HUES48 (cell line): ENCODE results near the gene UQCRQ.

Source experiments
- H3K27ac ChIP-seq: one replicate; pipeline ENCODE4 v1.7.0; 2013; ENCODE audit warnings: low read depth, low read length, inconsistent platforms
- H3K27me3 ChIP-seq: 2 replicates; pipeline ENCODE4 v1.6.1; 2013; ENCODE audit warnings: mild to moderate bottlenecking, low read length; ENCODE audit not compliant: control insufficient read depth, insufficient read depth
- H3K36me3 ChIP-seq: 2 replicates; pipeline ENCODE4 v1.6.1; 2013; ENCODE audit warnings: low read length; ENCODE audit not compliant: control insufficient read depth, insufficient read depth
- H3K4me1 ChIP-seq: 2 replicates; pipeline ENCODE4 v1.6.1; 2013; ENCODE audit warnings: mild to moderate bottlenecking, low read length; ENCODE audit not compliant: control insufficient read depth, insufficient read depth
- H3K4me3 ChIP-seq: 2 replicates; pipeline ENCODE4 v1.5.1; 2013; ENCODE audit warnings: mild to moderate bottlenecking, low read depth, low read length
- H3K9ac ChIP-seq: 2 replicates; pipeline ENCODE4 v1.6.1; 2013; ENCODE audit warnings: mild to moderate bottlenecking, low read depth, low read length, moderate library complexity
- H3K9me3 ChIP-seq: 2 replicates; pipeline ENCODE4 v1.6.1; 2013; ENCODE audit warnings: low read length; ENCODE audit not compliant: control insufficient read depth, insufficient read depth

UQCRQ gene

GRCh38 chr5:132916086-132916485, 49.6 kb downstream of the UQCRQ start:
- H3K36me3 ChIP-seq = peaks cover 38% of the 10 kb centered on the region

More at GRCh38 chr5:132916086-132916485, 49.6 kb downstream of the UQCRQ start:
- H3K9me3 ChIP-seq = no peaks in the 10 kb centered on the region
- H3K9ac ChIP-seq = no peak overlapping the region
- H3K4me1 ChIP-seq = no peaks in the 10 kb centered on the region
- H3K27me3 ChIP-seq = no peaks in the 10 kb centered on the region
- H3K4me3 ChIP-seq = no peak overlapping the region
- H3K27ac ChIP-seq = no peak overlapping the region
